Panc1 (cell line): ENCODE data around the gene MAPKAPK3. TPM values are rescaled to one million over a fixed set of nuclear protein-coding genes. Genes with fewer than 3 reads are reported as not detected.

Source experiments
- ATAC-seq: fragments of 200-7000 bp; cut with Tn5 transposase; 2 replicates; pipeline ENCODE4 v1.9.1; 2020; ENCODE audit warnings: mild to moderate bottlenecking, moderate library complexity
- Bru-seq: library from RNA; stranded (reverse); fragments of 400-500 nt; gene quantifications from one replicate; lab custom pipeline; 2021; lab: Mats Ljungman, UMichigan
- BruChase-seq, 2 experiments: library from RNA; stranded (reverse); fragments of 400-500 nt; gene quantifications; one replicate each; lab custom pipeline; 2021; lab: Mats Ljungman, UMichigan
- BruUV-seq: library from RNA; stranded (reverse); fragments of 400-500 nt; replicated peaks from 2 replicates; lab custom pipeline; 2021; lab: Mats Ljungman, UMichigan
- CTCF ChIA-PET: fragments of 300-600 bp; sonication (Branson Sonifier 250); formaldehyde crosslinking; loops from one replicate; lab custom pipeline; 2022; ENCODE audit warnings: antibody characterized with exemption; lab: Charles Lee
- POLR2A ChIA-PET: fragments of 300-600 bp; sonication (Branson Sonifier 250); formaldehyde crosslinking; loops from one replicate; lab custom pipeline; 2022; ENCODE audit warnings: antibody characterized with exemption; lab: Charles Lee
- DNase-seq: peaks from one replicate; pipeline ENCODE4 v3.0.0-alpha.2; 2010; ENCODE audit warnings: low read depth, low spot score
- H3K27ac ChIP-seq: 2 replicates; pipeline ENCODE4 v1.5.1; 2011; ENCODE audit warnings: mild to moderate bottlenecking, low read length, inconsistent platforms
- H3K27me3 ChIP-seq: fragments of 200-500 bp; sonication (Bioruptor generic); 2 replicates; pipeline ENCODE4 v1.6.0; 2014; ENCODE audit warnings: low read length, inconsistent platforms; ENCODE audit not compliant: control insufficient read depth, insufficient read depth
- H3K36me3 ChIP-seq: fragments of 200-500 bp; sonication (Bioruptor generic); 2 replicates; pipeline ENCODE4 v1.5.1; 2014; ENCODE audit warnings: inconsistent platforms, mild to moderate bottlenecking, low read length, moderate library complexity; ENCODE audit not compliant: control insufficient read depth, insufficient read depth
- H3K4me1 ChIP-seq: 2 replicates; pipeline ENCODE4 v1.5.1; 2011; ENCODE audit warnings: inconsistent platforms, mild to moderate bottlenecking, low read length, moderate library complexity; ENCODE audit not compliant: control insufficient read depth, insufficient read depth
- H3K4me3 ChIP-seq, 2 experiments: 2 replicates each; pipeline ENCODE4 v1.5.1; 2011 to 2012; ENCODE audit warnings: low read depth in 2 of 2, low read length in 2 of 2, mild to moderate bottlenecking in 2 of 2, inconsistent platforms in 1 of 2, moderate library complexity in 1 of 2
- H3K9me3 ChIP-seq: fragments of 200-500 bp; sonication (Bioruptor generic); 2 replicates; pipeline ENCODE4 v1.5.1; 2014; ENCODE audit warnings: low read depth, mild to moderate bottlenecking, inconsistent platforms, low read length, moderate library complexity; ENCODE audit not compliant: control insufficient read depth, insufficient read depth
- CTCF ChIP-seq: fragments of 450-650 bp; IDR thresholded peaks from 2 replicates; pipeline ENCODE4 v1.5.1; 2017; ENCODE audit warnings: mild to moderate bottlenecking
- POLR2AphosphoS5 ChIP-seq: IDR thresholded peaks from 2 replicates; pipeline ENCODE4 v1.6.1; 2012; ENCODE audit warnings: mild to moderate bottlenecking, low read depth, low read length, moderate library complexity
- REST ChIP-seq, 2 experiments: IDR thresholded peaks; 2 replicates each; pipeline ENCODE4 v1.6.1; 2011 to 2012; ENCODE audit warnings: low read depth in 2 of 2, control low read depth in 1 of 2, low read length in 1 of 2, mild to moderate bottlenecking in 1 of 2, moderate library complexity in 1 of 2; ENCODE audit not compliant: insufficient read depth in 1 of 2
- SIN3A ChIP-seq: IDR thresholded peaks from 2 replicates; pipeline ENCODE4 v1.6.1; 2012; ENCODE audit warnings: low read depth, mild to moderate bottlenecking, low read length, moderate library complexity, borderline replicate concordance; ENCODE audit not compliant: insufficient read depth
- TCF7L2 ChIP-seq: IDR thresholded peaks from 2 replicates; pipeline ENCODE4 v1.6.1; 2011; ENCODE audit warnings: mild to moderate bottlenecking, low read depth, low read length, inconsistent platforms
- in situ Hi-C: cut with HindIII; loops from 2 replicates; pipeline ENCODE4 v1.10.0; 2016; ENCODE audit warnings: low sequenced_read_pairs, low pct_unique_long_range_greater_than_20kb
- intact Hi-C: fragments of 100-400 bp; cut with micrococcal nuclease; formaldehyde crosslinking; loops from one replicate; pipeline ENCODE4 v1.10.0; 2022; ENCODE audit not compliant: unreplicated experiment
- long read RNA-seq: library from polyadenylated mRNA; unstranded; transcript quantifications from one replicate; pipeline ENCODE4 v2.0.0, GENCODE V29; 2021; ENCODE audit not compliant: unreplicated experiment
- polyA plus RNA-seq: library from polyadenylated mRNA; unstranded; fragments of >200 nt; gene quantifications from one replicate; pipeline ENCODE4 v1.2.1, GENCODE V29; 2012; ENCODE audit warnings: missing spikeins; ENCODE audit not compliant: insufficient read length
- total RNA-seq: library from RNA; stranded (reverse); gene quantifications from one replicate; pipeline ENCODE4 v1.2.1, GENCODE V29; 2021; ENCODE audit not compliant: unreplicated experiment

The MAPKAPK3 gene
- total RNA-seq = 14.8 TPM
- polyA plus RNA-seq = 15.1 TPM
- percentile 43 among the genes with signal in this experiment for Bru-seq, nascent RNA
- percentile 42 among the genes with signal in this experiment for BruChase-seq, experiment 1, labeled RNA remaining after a 2-hour chase
- BruChase-seq, experiment 2, labeled RNA remaining after a 6-hour chase = percentile 49 among the genes with signal in this experiment
- long read RNA-seq, transcript MAPKAPK3-201 (11 exons, 2,500 nt) = major isoform, 22 of 40 reads
- long read RNA-seq, partial matches to known transcripts = 11 of 40 reads
- long read RNA-seq, other reads (novel, unspliced or antisense) = 5 of 40 reads

- in situ Hi-C loops = no loop called here
- ATAC-seq = peak; percentile 9
- Histone ChIP-seq H3K4me1 (no peaks in the 10 kb centered on the region; the same call in 1 of the 2 replicates), H3K9me3 (no peaks in the 10 kb centered on the region), H3K27ac (no peak within 1 kb of the TSS), H3K27me3 (no peaks in the 10 kb centered on the region), H3K4me3 (peak within 1 kb of the TSS; percentile 59 to 75), H3K36me3 (no peaks in the 10 kb centered on the region)
- TF ChIP-seq TCF7L2 (no peak), CTCF (no peak), REST (IDR thresholded peaks at IDR 0.05; ENCODE audit: insufficient read depth in 1 of 2, low read depth in 2 of 2, low read length in 1 of 2) (no peak), SIN3A (no peak), POLR2AphosphoS5 (no peak)
- no TSS peak for BruUV-seq
- no peak for DNase-seq
- ChIA-PET POLR2A (no interaction called here), CTCF (interaction anchor here (0.6 to 1.0 kb wide), 2 partner anchors 433 to 754 kb away, joined by 3 to 6 read pairs; no protein-coding TSS in a partner anchor)
- intact Hi-C loops = loop anchor here (2.0 to 5.0 kb wide), 2 partner anchors 35 to 756 kb away; no protein-coding TSS in a partner anchor
These were observed at the start of gene MAPKAPK3 for GRCh38 chr3:50617096-50617791. Gene MAPKAPK3, plus strand, starts transcription at chr3:50617151. Its CDS starts 415 bp downstream, at chr3:50617566.

- peak within 1 kb of the TSS; percentile 84 for H3K27ac ChIP-seq
- peaks cover 3% of the 10 kb centered on the region; the same call in 1 of the 2 replicates for H3K36me3 ChIP-seq
- H3K4me3 ChIP-seq = peak within 1 kb of the TSS; percentile 83 to 91
- TF ChIP-seq CTCF = no peak
- H3K27me3 ChIP-seq = no peaks in the 10 kb centered on the region
- intact Hi-C loops = no loop called here
- ChIA-PET POLR2A (no interaction called here), CTCF (interaction anchor here (0.9 kb wide), 1 partner anchor 49 kb away, joined by 3 read pairs; no protein-coding TSS in a partner anchor)
- ATAC-seq (peak; percentile 84), DNase-seq (no peak)
- no TSS peak for BruUV-seq
- peaks cover 9% of the 10 kb centered on the region for H3K4me1 ChIP-seq
- in situ Hi-C loops = no loop called here
- H3K9me3 ChIP-seq = no peaks in the 10 kb centered on the region
These were observed 49.4 kb upstream of the MAPKAPK3 start, which contains the start of gene C3orf18 for GRCh38 chr3:50567386-50568167. Gene C3orf18, minus strand, starts transcription at chr3:50567747. Its CDS starts 2,048 bp downstream, at chr3:50565699.
